PFSK-1 (cell line): Measurements from ENCODE around the gene BPIFB4.

Experiments used
- FOXP2 ChIP-seq: optimal IDR thresholded peaks from 2 replicates; pipeline ENCODE3; 2011; ENCODE audit warnings: borderline replicate concordance, control low read depth, inconsistent platforms; ENCODE audit not compliant: insufficient read depth; ENCODE audit errors: extremely low read length, extremely low read depth
- POLR2AphosphoS5 ChIP-seq: IDR thresholded peaks from 2 replicates; pipeline ENCODE4 v1.6.1; 2012; ENCODE audit warnings: low read depth, mild to moderate bottlenecking, control low read depth, low read length, moderate library complexity
- SIN3A ChIP-seq: IDR thresholded peaks from 2 replicates; pipeline ENCODE4 v1.6.1; 2012; ENCODE audit warnings: mild to moderate bottlenecking, low read length, moderate library complexity, borderline replicate concordance; ENCODE audit not compliant: insufficient read depth
- TAF1 ChIP-seq: IDR thresholded peaks from 2 replicates; pipeline ENCODE4 v1.6.1; 2012; ENCODE audit warnings: low read length, control low read depth, borderline replicate concordance; ENCODE audit not compliant: insufficient read depth
- TF ChIP-seq, protein P1 (sequence below), 2 experiments: IDR thresholded peaks; 2 replicates each; pipeline versions ENCODE4 v1.6.1 to v1.8.0; 2011 to 2012; ENCODE audit warnings: low read depth in 2 of 2, low read length in 2 of 2, control low read depth in 1 of 2, inconsistent platforms in 1 of 2, mild to moderate bottlenecking in 1 of 2, moderate library complexity in 1 of 2; ENCODE audit not compliant: insufficient read depth in 1 of 2

The BPIFB4 gene

GRCh38 chr20:33074675-33075074 lies 4.8 kb upstream of the BPIFB4 start:
- TF ChIP-seq POLR2AphosphoS5 (no peak), FOXP2 (no peak), SIN3A (no peak), TAF1 (no peak)
- TF ChIP-seq, protein P1, sequence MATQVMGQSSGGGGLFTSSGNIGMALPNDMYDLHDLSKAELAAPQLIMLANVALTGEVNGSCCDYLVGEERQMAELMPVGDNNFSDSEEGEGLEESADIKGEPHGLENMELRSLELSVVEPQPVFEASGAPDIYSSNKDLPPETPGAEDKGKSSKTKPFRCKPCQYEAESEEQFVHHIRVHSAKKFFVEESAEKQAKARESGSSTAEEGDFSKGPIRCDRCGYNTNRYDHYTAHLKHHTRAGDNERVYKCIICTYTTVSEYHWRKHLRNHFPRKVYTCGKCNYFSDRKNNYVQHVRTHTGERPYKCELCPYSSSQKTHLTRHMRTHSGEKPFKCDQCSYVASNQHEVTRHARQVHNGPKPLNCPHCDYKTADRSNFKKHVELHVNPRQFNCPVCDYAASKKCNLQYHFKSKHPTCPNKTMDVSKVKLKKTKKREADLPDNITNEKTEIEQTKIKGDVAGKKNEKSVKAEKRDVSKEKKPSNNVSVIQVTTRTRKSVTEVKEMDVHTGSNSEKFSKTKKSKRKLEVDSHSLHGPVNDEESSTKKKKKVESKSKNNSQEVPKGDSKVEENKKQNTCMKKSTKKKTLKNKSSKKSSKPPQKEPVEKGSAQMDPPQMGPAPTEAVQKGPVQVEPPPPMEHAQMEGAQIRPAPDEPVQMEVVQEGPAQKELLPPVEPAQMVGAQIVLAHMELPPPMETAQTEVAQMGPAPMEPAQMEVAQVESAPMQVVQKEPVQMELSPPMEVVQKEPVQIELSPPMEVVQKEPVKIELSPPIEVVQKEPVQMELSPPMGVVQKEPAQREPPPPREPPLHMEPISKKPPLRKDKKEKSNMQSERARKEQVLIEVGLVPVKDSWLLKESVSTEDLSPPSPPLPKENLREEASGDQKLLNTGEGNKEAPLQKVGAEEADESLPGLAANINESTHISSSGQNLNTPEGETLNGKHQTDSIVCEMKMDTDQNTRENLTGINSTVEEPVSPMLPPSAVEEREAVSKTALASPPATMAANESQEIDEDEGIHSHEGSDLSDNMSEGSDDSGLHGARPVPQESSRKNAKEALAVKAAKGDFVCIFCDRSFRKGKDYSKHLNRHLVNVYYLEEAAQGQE (IDR thresholded peaks at IDR 0.05; ENCODE audit: insufficient read depth in 1 of 2, low read depth in 2 of 2, low read length in 2 of 2), result no peak

GRCh38 chr20:33075281-33075680 lies 4.2 kb upstream of the BPIFB4 start:
- TF ChIP-seq POLR2AphosphoS5 (no peak), SIN3A (no peak), FOXP2 (no peak), TAF1 (no peak)
- TF ChIP-seq, protein P1 (IDR thresholded peaks at IDR 0.05; ENCODE audit: insufficient read depth in 1 of 2, low read depth in 2 of 2, low read length in 2 of 2), result no peak

GRCh38 chr20:33076662-33077372 lies 2.6 kb upstream of the BPIFB4 start:
- TF ChIP-seq FOXP2 (no peak), SIN3A (no peak), TAF1 (no peak), POLR2AphosphoS5 (no peak)
- TF ChIP-seq, protein P1 (IDR thresholded peaks at IDR 0.05; ENCODE audit: insufficient read depth in 1 of 2, low read depth in 2 of 2, low read length in 2 of 2), result no peak

GRCh38 chr20:33081411-33082154 lies 2.1 kb downstream of the BPIFB4 start:
- TF ChIP-seq, protein P1 (IDR thresholded peaks at IDR 0.05; ENCODE audit: insufficient read depth in 1 of 2, low read depth in 2 of 2, low read length in 2 of 2), result no peak
- TF ChIP-seq TAF1 (no peak), SIN3A (no peak), POLR2AphosphoS5 (no peak), FOXP2 (no peak)
